ENCODE results near the gene SLC3A2.
"Not testable (repeated sequence)": the region's sequence is repeated elsewhere in the genome, so short reads cannot be mapped to it uniquely, and the experiment has no call there.

SLC3A2 gene

GRCh38 chr11:62931499-62932278 lies 51.0 kb downstream of the SLC3A2 start:
- DNase-seq = no peak

- no peak for DNase-seq
Measured at GRCh38 chr11:62933285-62933684, 52.6 kb downstream of the SLC3A2 start.

DNA sequence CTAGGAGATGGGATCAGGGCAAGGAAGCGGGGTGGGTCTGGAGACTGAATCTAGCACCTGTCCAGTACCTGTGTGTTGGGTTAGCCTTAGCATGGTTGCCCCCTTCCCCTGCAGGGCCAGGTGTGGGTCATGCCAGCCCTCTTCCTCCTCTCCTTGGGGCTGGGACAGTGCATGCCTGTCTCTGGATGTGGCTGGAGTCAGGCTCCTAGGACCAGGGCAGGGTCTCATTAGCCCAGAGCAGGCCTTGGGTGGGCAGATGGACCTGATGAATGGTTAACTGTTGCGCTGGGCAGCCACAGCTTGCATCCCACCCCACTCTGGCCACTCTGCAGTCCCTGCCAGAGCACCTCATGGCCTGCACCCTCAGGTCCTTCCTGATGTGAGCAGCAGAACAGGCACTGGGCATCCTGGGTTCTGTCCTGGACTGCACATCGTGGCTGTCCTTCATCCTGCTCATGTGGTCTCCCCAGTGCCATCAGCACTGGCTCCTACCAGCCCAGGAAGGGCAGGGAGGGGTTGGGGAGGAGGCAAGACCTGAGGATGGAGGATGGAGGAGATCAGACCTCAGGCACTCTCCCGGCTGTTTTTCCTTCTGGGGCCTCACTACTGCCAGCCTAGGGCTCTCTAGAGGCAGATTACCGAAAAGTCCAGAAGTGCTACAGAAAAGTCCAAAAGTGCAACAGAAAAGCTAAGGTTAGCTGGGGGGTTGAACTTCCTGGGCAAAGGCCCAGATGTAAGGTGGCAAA lies 53.2 kb downstream of the SLC3A2 start:
- DNase-seq = no peak

GRCh38 chr11:62934496-62934785 lies 53.7 kb downstream of the SLC3A2 start:
- DNase-seq = no peak

GRCh38 chr11:62937528-62937927 lies 56.8 kb downstream of the SLC3A2 start:
- DNase-seq = not testable (repeated sequence)
